Fibroblast of mammary gland (primary cell): ENCODE data around the gene TREML4.

Experiments used
- DNase-seq: peaks from one replicate; pipeline ENCODE4 v3.0.0-alpha.2; 2010; ENCODE audit warnings: low read depth
- H3K4me3 ChIP-seq: 2 replicates; pipeline ENCODE4 v1.5.1; 2011; ENCODE audit warnings: low read depth, mild to moderate bottlenecking, low read length, moderate library complexity; ENCODE audit not compliant: control insufficient read depth
- TF ChIP-seq, protein P1 (sequence below): conservative IDR thresholded peaks from 2 replicates; pipeline ENCODE4 v1.5.1; 2011; ENCODE audit warnings: low read depth, low read length, inconsistent platforms; ENCODE audit not compliant: control insufficient read depth, insufficient read depth

Gene TREML4

DNA sequence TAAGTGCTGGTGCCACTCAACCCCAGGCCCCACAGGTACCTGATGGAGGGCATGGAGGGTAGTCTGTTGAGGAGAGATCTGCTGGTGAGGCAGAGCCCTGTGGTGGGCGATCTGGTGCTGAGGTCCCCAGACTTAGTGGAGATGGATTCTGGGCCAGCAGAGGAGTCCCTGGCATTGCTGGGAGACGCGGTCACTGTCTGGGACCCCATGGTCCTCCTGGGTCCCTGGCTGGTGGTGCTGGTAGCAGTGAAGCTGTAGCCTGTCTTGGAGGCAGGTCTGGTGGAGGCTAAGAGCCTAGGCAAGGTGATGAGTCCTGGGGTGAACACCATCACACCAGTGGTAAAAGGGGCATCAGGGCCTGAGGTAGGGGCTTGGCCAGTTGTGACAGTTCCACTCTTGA lies 33.8 kb upstream of the TREML4 start:
- DNase-seq = no peak
- TF ChIP-seq, protein P1, sequence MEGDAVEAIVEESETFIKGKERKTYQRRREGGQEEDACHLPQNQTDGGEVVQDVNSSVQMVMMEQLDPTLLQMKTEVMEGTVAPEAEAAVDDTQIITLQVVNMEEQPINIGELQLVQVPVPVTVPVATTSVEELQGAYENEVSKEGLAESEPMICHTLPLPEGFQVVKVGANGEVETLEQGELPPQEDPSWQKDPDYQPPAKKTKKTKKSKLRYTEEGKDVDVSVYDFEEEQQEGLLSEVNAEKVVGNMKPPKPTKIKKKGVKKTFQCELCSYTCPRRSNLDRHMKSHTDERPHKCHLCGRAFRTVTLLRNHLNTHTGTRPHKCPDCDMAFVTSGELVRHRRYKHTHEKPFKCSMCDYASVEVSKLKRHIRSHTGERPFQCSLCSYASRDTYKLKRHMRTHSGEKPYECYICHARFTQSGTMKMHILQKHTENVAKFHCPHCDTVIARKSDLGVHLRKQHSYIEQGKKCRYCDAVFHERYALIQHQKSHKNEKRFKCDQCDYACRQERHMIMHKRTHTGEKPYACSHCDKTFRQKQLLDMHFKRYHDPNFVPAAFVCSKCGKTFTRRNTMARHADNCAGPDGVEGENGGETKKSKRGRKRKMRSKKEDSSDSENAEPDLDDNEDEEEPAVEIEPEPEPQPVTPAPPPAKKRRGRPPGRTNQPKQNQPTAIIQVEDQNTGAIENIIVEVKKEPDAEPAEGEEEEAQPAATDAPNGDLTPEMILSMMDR = no peak
- no peak overlapping the region for H3K4me3 ChIP-seq

DNA sequence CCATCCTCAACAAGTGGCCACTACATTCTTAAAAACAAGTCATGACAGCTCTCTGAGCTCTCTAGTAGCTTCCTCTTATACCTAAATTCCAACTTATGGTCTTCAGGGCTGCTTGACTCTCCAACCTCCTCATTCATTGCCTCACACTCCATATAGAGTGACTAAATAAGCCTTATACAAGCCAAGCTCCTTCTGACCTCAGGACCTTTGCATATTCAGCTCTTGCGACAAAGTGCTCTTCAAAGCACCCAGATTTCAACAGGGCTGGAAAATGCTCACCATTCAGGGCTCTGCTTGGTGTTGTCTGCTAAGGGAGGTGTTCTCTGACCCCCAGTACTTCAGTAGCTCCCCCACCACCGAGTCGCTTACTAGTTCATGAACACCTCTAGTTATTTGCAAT lies 30.9 kb upstream of the TREML4 start:
- no peak overlapping the region for H3K4me3 ChIP-seq
- DNase-seq = no peak
- TF ChIP-seq, protein P1 = no peak

DNA sequence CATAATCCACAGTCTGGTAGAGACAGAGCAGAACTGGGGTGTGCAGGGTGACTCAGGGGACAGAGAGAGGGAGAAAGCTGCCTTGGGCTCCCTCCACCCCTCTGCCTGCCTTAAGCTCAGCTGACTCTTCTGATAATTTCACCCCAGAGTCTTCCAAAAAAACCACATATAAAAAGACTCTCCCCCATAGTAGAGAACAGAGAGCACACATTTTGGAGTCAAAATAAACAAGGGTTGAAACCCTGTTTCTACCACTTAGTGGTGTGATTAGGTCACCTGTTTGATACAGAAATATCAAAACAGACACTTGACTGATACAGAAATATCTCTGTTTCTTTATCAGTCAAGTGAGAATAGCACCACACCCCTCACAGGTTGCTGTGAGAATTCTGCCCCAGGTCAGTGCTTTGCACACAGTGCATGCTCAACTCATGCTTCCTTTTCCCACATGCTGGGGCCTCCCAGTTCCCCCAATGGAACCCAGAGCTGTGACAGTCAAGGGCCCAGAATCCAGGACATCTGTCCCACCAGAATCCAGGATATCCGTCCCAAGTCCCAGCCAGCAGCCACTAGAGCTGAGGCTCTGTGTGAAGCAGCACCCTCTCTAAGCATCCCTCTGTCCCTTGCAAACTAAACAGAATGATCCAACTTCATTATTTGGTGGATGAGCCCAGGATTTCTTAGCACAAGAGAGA lies 28.4 kb upstream of the TREML4 start:
- H3K4me3 ChIP-seq = no peak overlapping the region
- TF ChIP-seq, protein P1 = no peak
- DNase-seq = no peak

DNA sequence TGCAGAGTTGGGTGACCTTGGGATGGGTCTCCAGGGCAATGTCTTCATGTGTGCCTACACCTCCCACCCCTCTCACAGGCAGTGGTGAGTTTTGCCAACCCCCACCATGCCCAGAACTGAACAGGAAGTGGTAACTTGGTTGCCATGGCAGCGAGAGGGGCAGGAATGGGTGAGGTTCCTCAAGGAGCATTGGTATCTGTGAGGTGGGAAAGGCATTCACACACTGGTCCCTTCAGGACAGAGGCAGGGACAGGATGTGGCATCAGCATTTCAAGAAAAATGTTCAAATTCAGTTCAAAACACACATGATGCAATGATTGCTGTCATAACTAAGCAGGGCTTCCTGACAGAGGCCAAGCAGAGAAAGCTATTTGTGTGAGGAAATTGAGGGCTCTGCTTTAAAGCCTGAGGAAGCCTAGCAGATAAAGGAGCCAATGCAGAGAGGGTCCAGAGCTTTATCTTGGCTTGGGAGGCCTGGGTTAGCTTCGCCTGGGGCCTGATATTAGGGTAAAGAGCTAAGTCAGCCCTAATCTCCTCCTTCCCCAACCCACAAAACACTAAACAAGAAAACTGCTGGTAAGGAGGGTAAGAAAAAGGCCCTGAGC lies 27.8 kb upstream of the TREML4 start:
- TF ChIP-seq, protein P1 = no peak
- no peak overlapping the region for H3K4me3 ChIP-seq
- peak; percentile 16 for DNase-seq

DNA sequence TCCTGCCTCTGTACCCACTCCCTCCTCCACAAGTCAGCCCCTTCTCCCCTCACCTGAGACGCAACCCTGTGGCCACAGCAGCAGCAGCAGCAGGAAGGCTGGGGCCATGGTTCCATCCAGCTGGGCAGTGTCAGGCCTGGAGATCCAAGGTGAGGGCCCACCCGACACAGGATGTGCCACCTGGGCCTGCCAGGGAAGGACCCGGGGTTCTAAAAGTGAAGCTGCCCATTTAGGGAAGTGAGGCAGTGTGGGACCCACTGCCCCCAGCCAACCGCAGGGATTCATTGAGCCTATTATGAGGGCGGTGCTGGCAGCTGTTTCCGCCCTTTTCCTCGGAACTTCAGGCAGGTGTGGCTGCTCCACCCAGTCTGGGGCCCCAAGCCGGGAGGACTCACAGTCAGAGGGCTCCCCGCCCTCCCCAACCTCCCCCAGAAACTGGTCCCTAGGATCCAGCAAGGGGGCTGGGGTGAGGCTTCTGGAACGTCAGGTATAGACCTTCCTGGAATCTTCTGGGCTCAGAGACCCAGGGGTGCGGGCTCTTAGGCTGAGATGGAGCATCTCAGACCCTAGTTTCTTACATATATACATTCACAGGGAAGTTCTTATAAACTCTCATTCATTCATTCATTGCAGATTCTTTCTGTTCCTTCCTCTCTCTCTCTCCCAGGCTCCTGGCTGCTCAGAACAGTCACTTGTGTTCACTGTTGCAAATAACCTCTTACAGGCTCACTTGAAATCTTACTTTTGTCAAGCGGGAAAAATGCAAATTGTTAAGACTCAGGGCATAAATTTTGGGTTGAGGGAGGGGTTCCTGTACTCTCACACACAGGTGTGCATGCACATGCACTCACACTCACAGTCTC lies 27.0 kb upstream of the TREML4 start, which contains the start of gene TREML2:
TSS of gene TREML2 (minus strand) at position 249 of the 863 bp plus-strand sequence. CDS start at position 108, 141 bp downstream.
- no peak within 1 kb of the TSS for H3K4me3 ChIP-seq
- TF ChIP-seq, protein P1 = no peak
- DNase-seq = no peak

DNA sequence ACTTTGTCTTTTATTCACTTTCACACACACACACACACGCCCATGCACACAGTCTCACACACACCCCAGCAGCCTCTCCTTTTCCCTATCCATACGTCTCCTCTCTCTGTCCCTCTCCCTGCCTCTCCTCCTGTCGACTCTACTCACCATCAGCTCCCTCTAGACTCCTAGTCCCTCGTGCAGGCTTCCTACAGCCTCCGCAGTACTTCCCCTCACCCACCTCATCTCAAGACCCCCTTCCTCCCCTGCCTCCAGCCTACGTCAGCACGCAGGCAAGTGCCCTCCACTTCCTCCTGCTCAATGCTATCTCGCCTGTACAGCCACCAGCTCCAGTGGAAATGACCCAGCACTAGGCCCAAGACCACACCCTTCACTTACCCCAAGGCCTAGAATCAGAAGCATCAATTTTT lies 26.4 kb upstream of the TREML4 start:
- no peak for DNase-seq
- no peak overlapping the region for H3K4me3 ChIP-seq
- TF ChIP-seq, protein P1 = no peak
